K562 (cell line): Measurements from ENCODE around the gene HAO2. TPM values are rescaled to one million over a fixed set of nuclear protein-coding genes. Genes with fewer than 3 reads are reported as not detected.
A peak's percentile ranks its signal among the peaks of the same experiment; 100 is the strongest.

Experiments
- ATAC-seq: fragments of 200-7000 bp; cut with Tn5 transposase; 3 replicates; pipeline ENCODE4 v1.9.1; 2020; ENCODE audit warnings: moderate library complexity
- BruUV-seq: library from RNA; stranded (reverse); fragments of 400-500 nt; replicated peaks from 2 replicates; lab custom pipeline; 2021; lab: Mats Ljungman, UMichigan
- CTCF ChIA-PET: fragments of 300-600 bp; formaldehyde crosslinking; extraction: SDS; loops from one replicate; lab custom pipeline; 2021; ENCODE audit warnings: low intra/inter-chr PET ratio; lab: Yijun Ruan, JAX
- POLR2A ChIA-PET: fragments of 300-600, 350-650 bp; sonication (Branson Sonifier 250); formaldehyde crosslinking; extraction: SDS; loops from one replicate; lab custom pipeline; 2021; ENCODE audit warnings: antibody characterized with exemption, inconsistent platforms; lab: Yijun Ruan, JAX
- DNase-seq, 4 experiments: peaks; one replicate each; pipeline versions ENCODE4 v3.0.0 to v3.0.0-alpha.2; 2011 to 2018; ENCODE audit warnings: low spot score in 3 of 4, mixed read lengths in 3 of 4; ENCODE audit errors: extremely low read depth in 1 of 4
- FAIRE-seq: peaks from 2 replicates; lab custom pipeline; 2011; peaks lifted over from hg19 to GRCh38; lab: Jason Lieb, UNC
- H2AFZ ChIP-seq: 2 replicates; pipeline ENCODE4 v1.6.0; 2011; ENCODE audit warnings: low read depth, low read length, control low read depth, inconsistent platforms
- H3K27ac ChIP-seq: fragments of 200-600 bp; 3 replicates; pipeline ENCODE4 v1.8.0; 2011; ENCODE audit warnings: low read depth, mild to moderate bottlenecking, control low read depth, inconsistent platforms, low read length, moderate library complexity, mixed read lengths; ENCODE audit errors: extremely low read depth
- H3K27me3 ChIP-seq, 2 experiments: fragments of 300-600 bp in 1 of 2; 2 replicates in 1 of 2; 3 replicates in 1 of 2; pipeline versions ENCODE4 v1.6.0 to v1.8.0; 2011; ENCODE audit warnings: inconsistent platforms in 2 of 2, low read length in 2 of 2, mild to moderate bottlenecking in 1 of 2, mixed read lengths in 1 of 2, moderate library complexity in 1 of 2; ENCODE audit not compliant: control insufficient read depth in 2 of 2, insufficient read depth in 2 of 2
- H3K36me3 ChIP-seq: fragments of 300-600 bp; 3 replicates; pipeline ENCODE4 v1.8.0; 2011; ENCODE audit warnings: mild to moderate bottlenecking, low read length, inconsistent platforms; ENCODE audit not compliant: control insufficient read depth, insufficient read depth
- H3K4me1 ChIP-seq, 2 experiments: fragments of 200-600 bp in 1 of 2; replicated peaks in 1 of 2; 2 replicates in 1 of 2; 3 replicates in 1 of 2; pipeline versions ENCODE4 v1.5.1 to v1.8.0; 2011; ENCODE audit warnings: inconsistent platforms in 2 of 2, low read length in 2 of 2, mild to moderate bottlenecking in 1 of 2, mixed read lengths in 1 of 2, moderate library complexity in 1 of 2; ENCODE audit not compliant: control insufficient read depth in 2 of 2, insufficient read depth in 2 of 2
- H3K4me2 ChIP-seq: 2 replicates; pipeline ENCODE4 v1.6.1; 2011; ENCODE audit warnings: low read length, control low read depth, inconsistent platforms, mixed read lengths; ENCODE audit not compliant: insufficient read depth
- H3K4me3 ChIP-seq: fragments of 200-600 bp; sonication (generic), shearing (Covaris generic); 2 replicates; pipeline ENCODE4 v1.5.1; 2016; ENCODE audit warnings: control low read depth, inconsistent platforms
- H3K79me2 ChIP-seq: fragments of 200-600 bp; 3 replicates; pipeline ENCODE4 v1.8.0; 2011; ENCODE audit warnings: low read length, inconsistent platforms; ENCODE audit not compliant: control insufficient read depth, insufficient read depth
- H3K9ac ChIP-seq, 2 experiments: 2 replicates each; pipeline versions ENCODE4 v1.6.0 to v1.6.1; 2011; ENCODE audit warnings: low read depth in 2 of 2, low read length in 2 of 2, control low read depth in 1 of 2, inconsistent platforms in 1 of 2, mild to moderate bottlenecking in 1 of 2, mixed read lengths in 1 of 2; ENCODE audit not compliant: insufficient read depth in 1 of 2
- H3K9me1 ChIP-seq: one replicate; pipeline ENCODE4 v1.6.0; 2011; ENCODE audit warnings: inconsistent platforms, mild to moderate bottlenecking, low read length, moderate library complexity; ENCODE audit not compliant: control insufficient read depth, insufficient read depth
- H3K9me3 ChIP-seq: replicated peaks from 2 replicates; pipeline ENCODE4 v1.5.1; 2011; ENCODE audit warnings: low read depth, low read length, inconsistent platforms; ENCODE audit not compliant: control insufficient read depth, insufficient read depth
- H4K20me1 ChIP-seq: replicated peaks from 2 replicates; pipeline ENCODE4 v1.6.1; 2011; ENCODE audit warnings: low read length, inconsistent platforms, mixed read lengths; ENCODE audit not compliant: control insufficient read depth, insufficient read depth
- FOSL1 ChIP-seq: fragments of 200-800 bp; sonication (Bioruptor generic); conservative IDR thresholded peaks from 2 replicates; pipeline ENCODE4 v1.6.1; 2016; ENCODE audit warnings: missing genetic modification characterization, missing compliant biosample characterization
- FOXJ2 ChIP-seq: fragments of 200-800 bp; sonication (Bioruptor generic); IDR thresholded peaks from 2 replicates; pipeline ENCODE4 v1.6.1; 2016; ENCODE audit warnings: missing genetic modification characterization, missing compliant biosample characterization
- MXI1 ChIP-seq: IDR thresholded peaks from 2 replicates; pipeline ENCODE4 v1.6.1; 2011; ENCODE audit warnings: low read depth, mild to moderate bottlenecking, improper control_type of control experiment, low read length
- REST ChIP-seq, 2 experiments: fragments of 450-650 bp; formaldehyde crosslinking in 1 of 2; IDR thresholded peaks; 2 replicates each; pipeline versions ENCODE4 v1.4.0 to v1.6.1; 2014 to 2020; ENCODE audit warnings: mild to moderate bottlenecking in 2 of 2, borderline replicate concordance in 1 of 2, low read depth in 1 of 2
- ZNF316 ChIP-seq: fragments of 450-650 bp; IDR thresholded peaks from 2 replicates; pipeline ENCODE4 v1.6.1; 2016
- ZNF395 ChIP-seq: fragments of 200-800 bp; sonication (Bioruptor generic); IDR thresholded peaks from 2 replicates; pipeline ENCODE4 v1.6.1; 2017; ENCODE audit warnings: missing genetic modification characterization, missing compliant biosample characterization
- WGBS: fragments of 100-300 bp; shearing (Covaris generic); methylation state at CpG from one replicate; pipeline ENCODE4 v1.1.6; 2016; ENCODE audit warnings: low coverage, mixed read lengths; ENCODE audit not compliant: insufficient coverage; ENCODE audit errors: missing lambda C conversion rate; 5-methylcytosine and 5-hydroxymethylcytosine counted together
- in situ Hi-C: fragments of 300-500 bp; cut with MboI; formaldehyde crosslinking; loops from 4 replicates; pipeline ENCODE4 v1.15.0; 2018; ENCODE audit warnings: inconsistent platforms, mixed read lengths
- intact Hi-C: fragments of 100-400 bp; cut with micrococcal nuclease; formaldehyde crosslinking; loops from 2 replicates; pipeline ENCODE4 v1.14.2; 2022
- polyA plus RNA-seq, 8 experiments: library from polyadenylated mRNA; depleted of rRNA in 4 of 8; stranded (reverse) in 5 of 8; unstranded in 3 of 8; fragments of >200 nt; fragmentation: Nextera tagmentation in 2 of 8; fragmentation: Illumina TruSeq in 1 of 8; extraction: Ambion mirVana in 2 of 8; extraction: Trizol in 1 of 8; gene quantifications; 2 replicates each; pipeline versions ENCODE4 v1.2.1 to v1.2.3, GENCODE V29; 2011 to 2014; ENCODE audit warnings: inconsistent platforms in 1 of 8, missing spikeins in 1 of 8
- total RNA-seq, 7 experiments: library from RNA; depleted of rRNA in 6 of 7; stranded (reverse); fragments of >200 nt in 6 of 7; fragmentation: Illumina TruSeq in 2 of 7; extraction: Trizol in 2 of 7; gene quantifications; 2 replicates each; pipeline versions ENCODE4 v1.2.1 to v1.2.3, GENCODE V29; 2011 to 2021; ENCODE audit warnings: low replicate concordance in 1 of 7

The HAO2 gene
- total and polyA plus RNA-seq, 9 of the 15 experiments (the other 6 are each of a cell fraction or from before 2014, with no cell fraction given): not detected

- H3K4me3 ChIP-seq: no peak overlapping the region
- no peak overlapping the region for H3K27ac ChIP-seq
- H3K4me1 ChIP-seq: no peaks in the 10 kb centered on the region
- FAIRE-seq (no peak), ATAC-seq (0 out of 3 replicates have a peak, but pooled peaks have one; percentile 34), DNase-seq (peak in 1 of 4 experiments; percentile 3)
- H3K79me2 ChIP-seq: no peaks in the 10 kb centered on the region
- intact Hi-C loops (no loop called here), in situ Hi-C loops (no loop called here)
- ChIA-PET CTCF (no interaction called here), POLR2A (interaction anchor here (0.8 kb wide), 1 partner anchor 9 kb away, joined by 3 read pairs; no protein-coding TSS in a partner anchor)
- H3K36me3 ChIP-seq: no peaks in the 10 kb centered on the region
- H4K20me1 ChIP-seq: no peaks in the 10 kb centered on the region
- no peak overlapping the region for H3K4me2 ChIP-seq
- BruUV-seq: no TSS peak
- H3K27me3 ChIP-seq: peaks cover 4 to 9% of the 10 kb centered on the region in 2 experiments; a peak in 3 of 5 replicates
- WGBS: 2% methylated on average over 3 of the region's 3 CpGs
- no peak overlapping the region for H2AFZ ChIP-seq
- H3K9me1 ChIP-seq: no peaks in the 10 kb centered on the region
- TF ChIP-seq ZNF395 (CRISPR knock-in tag) (no peak), FOSL1 (0 out of 2 replicates have a peak, but pooled peaks have one; percentile 14), ZNF316 (no peak)
- H3K9ac ChIP-seq: no peak overlapping the region
- H3K9me3 ChIP-seq: no peaks in the 10 kb centered on the region
Measured at GRCh38 chr1:119431836-119432235, 63.3 kb downstream of the HAO2 start.

- DNase-seq (no peak), FAIRE-seq (no peak), ATAC-seq (no peak)
- no peak overlapping the region for H3K27ac ChIP-seq
- WGBS: 0% methylated on average over 3 of the region's 3 CpGs
- in situ Hi-C loops: no loop called here
- ChIA-PET CTCF (no interaction called here), POLR2A (no interaction called here)
- no peaks in the 10 kb centered on the region for H3K79me2 ChIP-seq
- H3K9me3 ChIP-seq: no peaks in the 10 kb centered on the region
- H3K9ac ChIP-seq: no peak overlapping the region
- intact Hi-C loops: no loop called here
- H3K36me3 ChIP-seq: no peaks in the 10 kb centered on the region
- H2AFZ ChIP-seq: no peak overlapping the region
- H3K9me1 ChIP-seq: no peaks in the 10 kb centered on the region
- peaks cover 4 to 5% of the 10 kb centered on the region in 2 experiments; a peak in 3 of 5 replicates for H3K27me3 ChIP-seq
- BruUV-seq: no TSS peak
- no peaks in the 10 kb centered on the region for H4K20me1 ChIP-seq
- no peak overlapping the region for H3K4me3 ChIP-seq
- H3K4me2 ChIP-seq: no peak overlapping the region
- H3K4me1 ChIP-seq: no peaks in the 10 kb centered on the region
- no peak for TF ChIP-seq FOXJ2 (tag)
- no peak for TF ChIP-seq MXI1
- TF ChIP-seq REST (IDR thresholded peaks at IDR 0.05; ENCODE audit: borderline replicate concordance): no peak
- TF ChIP-seq REST (CRISPR knock-in tag; IDR thresholded peaks at IDR 0.05; ENCODE audit: low read depth): no peak
Measured at GRCh38 chr1:119435052-119435451, 66.5 kb downstream of the HAO2 start.
